Urinary bladder (tissue), 4 donors: ENCODE results near the gene LRIG2. TPM values are rescaled to one million over a fixed set of nuclear protein-coding genes. Genes with fewer than 3 reads are reported as not detected.
"Not testable (repeated sequence)": the region's sequence is repeated elsewhere in the genome, so short reads cannot be mapped to it uniquely, and the experiment has no call there.

Experiments
- DNase-seq: peaks from one replicate; pipeline ENCODE4 v3.0.0-alpha.2; 2015; ENCODE audit errors: extremely low spot score
- H3K27ac ChIP-seq: one replicate; pipeline ENCODE4 v1.5.1; 2013; ENCODE audit warnings: low read depth, mild to moderate bottlenecking, moderate library complexity
- H3K36me3 ChIP-seq: one replicate; pipeline ENCODE4 v1.6.1; 2013; ENCODE audit warnings: mild to moderate bottlenecking, moderate library complexity; ENCODE audit not compliant: insufficient read depth
- H3K4me1 ChIP-seq: one replicate; pipeline ENCODE4 v1.6.1; 2013; ENCODE audit warnings: mild to moderate bottlenecking, moderate library complexity; ENCODE audit not compliant: insufficient read depth
- H3K4me3 ChIP-seq: one replicate; pipeline ENCODE4 v1.5.1; 2013; ENCODE audit warnings: low read depth, low read length
- WGBS: extraction: QIAGEN DNeasy Blood & Tissue Kit; methylation state at CpG from one replicate; pipeline ENCODE4 v1.1.7; 2013; 5-methylcytosine and 5-hydroxymethylcytosine counted together
- polyA plus RNA-seq: library from polyadenylated mRNA; stranded (reverse); fragments of 200-250 nt; gene quantifications from one replicate; pipeline ENCODE4 v1.2.3, GENCODE V29; 2013
- total RNA-seq: library from RNA; depleted of rRNA; stranded (reverse); fragments of >200 nt; gene quantifications from one replicate; pipeline ENCODE4 v1.2.3, GENCODE V29; 2014
- donor health status: healthy with polysubstance abuse.
- donor health status: healthy.

LRIG2 gene
- total and polyA plus RNA-seq, 2 donors, result 4.5 to 49.7 TPM

DNA sequence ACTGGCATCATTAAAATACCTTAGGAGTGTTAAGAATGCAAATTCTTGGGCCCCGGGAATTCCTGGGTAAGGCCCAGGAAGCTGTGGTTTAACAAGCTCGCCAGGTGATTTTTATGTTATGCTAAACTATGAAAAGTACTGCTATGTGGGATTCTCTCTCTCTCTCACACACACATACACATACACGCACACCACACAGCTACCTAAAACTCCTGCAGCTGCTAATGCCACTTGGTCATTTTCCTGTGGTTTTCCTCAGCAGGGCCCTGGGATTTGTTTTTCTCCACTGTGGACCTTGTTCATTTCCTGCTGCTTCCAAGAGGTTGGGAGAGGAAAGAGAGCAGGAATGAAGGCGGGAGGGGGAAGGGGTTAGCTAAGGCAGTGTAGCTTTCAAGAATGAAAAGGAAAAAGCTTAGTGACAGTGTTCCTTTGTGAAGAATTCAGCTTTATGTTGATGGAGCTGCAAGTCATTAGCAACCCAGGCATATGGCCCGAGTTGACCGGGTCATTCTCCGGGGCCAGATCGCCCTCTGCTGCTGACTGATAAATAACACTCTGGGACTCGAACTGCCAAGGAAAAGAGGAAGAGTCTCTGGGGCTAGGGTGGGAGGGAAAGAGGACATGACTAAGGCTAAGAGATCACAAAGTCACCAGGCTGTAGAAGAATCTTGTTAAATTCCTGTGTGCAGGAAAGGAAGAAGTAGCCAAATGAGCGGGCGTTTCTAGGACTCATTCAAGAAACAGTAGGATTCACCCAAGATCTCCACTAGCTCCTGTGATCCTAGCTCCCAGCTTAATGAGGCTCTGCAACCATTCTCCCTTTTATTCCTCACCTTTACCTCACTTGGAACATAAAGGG, 30.5 kb upstream of the LRIG2 start:
- Histone ChIP-seq H3K27ac (no peak overlapping the region), H3K36me3 (no peaks in the 10 kb centered on the region)
- 19% methylated on average over 11 of the region's 11 CpGs for WGBS

DNA sequence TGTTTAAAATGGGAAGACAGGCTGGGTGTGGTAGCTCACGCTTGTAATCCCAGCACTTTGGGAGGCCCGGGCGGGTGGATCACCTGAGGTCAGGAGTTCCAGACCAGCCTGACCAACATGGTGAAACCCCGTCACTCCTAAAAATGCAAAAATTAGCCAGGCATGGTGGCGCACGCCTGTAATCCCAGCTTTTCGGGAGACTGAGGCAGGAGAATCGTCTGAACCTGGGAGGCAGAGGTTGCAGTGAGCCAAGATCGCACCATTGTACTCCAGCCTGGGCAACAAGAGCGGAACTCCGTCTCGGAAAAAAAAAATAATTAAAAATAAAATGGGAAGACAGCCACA, 29.9 kb upstream of the LRIG2 start:
- WGBS, result 73% methylated on average over 12 of the region's 12 CpGs
- H3K27ac ChIP-seq, result not testable (repeated sequence)

More for the DNA sequence above, 30.5 kb upstream of the LRIG2 start:
- no peak overlapping the region for H3K4me3 ChIP-seq
- H3K4me1 ChIP-seq, result no peaks in the 10 kb centered on the region
- peak; percentile 58 for DNase-seq

DNA sequence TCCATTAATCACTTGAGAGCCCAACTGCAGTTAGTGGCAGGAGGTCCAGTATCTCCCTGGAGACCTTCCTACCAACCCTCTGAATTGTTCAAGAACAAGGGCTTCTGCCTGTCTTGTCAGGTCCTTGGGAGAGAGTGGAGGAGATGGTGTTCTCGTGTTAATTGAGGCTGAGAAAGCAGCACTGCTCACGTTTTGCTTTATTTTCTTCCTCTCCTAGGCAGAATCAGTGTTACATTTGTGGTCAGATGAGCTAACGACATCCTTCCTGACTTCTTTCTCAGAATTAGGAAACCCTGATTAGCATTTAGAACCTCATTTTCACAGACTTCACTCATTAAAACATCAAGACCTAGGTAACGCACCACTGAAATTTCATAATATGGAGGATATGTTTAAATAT, 26.4 kb upstream of the LRIG2 start:
- Histone ChIP-seq H3K4me1 (no peaks in the 10 kb centered on the region), H3K27ac (no peak overlapping the region), H3K36me3 (no peaks in the 10 kb centered on the region), H3K4me3 (no peak overlapping the region)
- DNase-seq, result no peak
- WGBS, result 77% methylated on average over 4 of the region's 4 CpGs

More for the DNA sequence above, 29.9 kb upstream of the LRIG2 start:
- H3K4me1 ChIP-seq, H3K36me3 ChIP-seq, H3K4me3 ChIP-seq, DNase-seq: not testable (repeated sequence)

DNA sequence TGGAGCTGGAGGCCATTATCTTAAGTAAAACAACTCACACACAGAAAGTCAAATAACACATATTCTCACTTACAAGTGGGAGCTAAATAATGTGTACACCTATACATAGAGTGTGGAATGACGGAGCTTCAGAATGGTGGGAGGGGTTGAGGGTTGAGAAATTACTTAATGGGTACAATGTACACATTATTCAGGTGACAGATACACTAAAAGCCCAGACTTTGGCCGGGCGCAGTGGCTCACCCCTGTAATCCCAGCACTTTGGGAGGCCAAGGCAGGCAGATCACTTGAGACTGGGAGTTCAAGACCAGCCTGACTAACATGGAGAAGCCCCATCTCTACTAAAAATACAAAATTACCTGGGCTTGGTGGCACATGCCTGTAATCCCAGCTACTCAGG, 24.9 kb upstream of the LRIG2 start:
- WGBS, result 87% methylated on average over 3 of the region's 3 CpGs
- no peak for DNase-seq

DNA sequence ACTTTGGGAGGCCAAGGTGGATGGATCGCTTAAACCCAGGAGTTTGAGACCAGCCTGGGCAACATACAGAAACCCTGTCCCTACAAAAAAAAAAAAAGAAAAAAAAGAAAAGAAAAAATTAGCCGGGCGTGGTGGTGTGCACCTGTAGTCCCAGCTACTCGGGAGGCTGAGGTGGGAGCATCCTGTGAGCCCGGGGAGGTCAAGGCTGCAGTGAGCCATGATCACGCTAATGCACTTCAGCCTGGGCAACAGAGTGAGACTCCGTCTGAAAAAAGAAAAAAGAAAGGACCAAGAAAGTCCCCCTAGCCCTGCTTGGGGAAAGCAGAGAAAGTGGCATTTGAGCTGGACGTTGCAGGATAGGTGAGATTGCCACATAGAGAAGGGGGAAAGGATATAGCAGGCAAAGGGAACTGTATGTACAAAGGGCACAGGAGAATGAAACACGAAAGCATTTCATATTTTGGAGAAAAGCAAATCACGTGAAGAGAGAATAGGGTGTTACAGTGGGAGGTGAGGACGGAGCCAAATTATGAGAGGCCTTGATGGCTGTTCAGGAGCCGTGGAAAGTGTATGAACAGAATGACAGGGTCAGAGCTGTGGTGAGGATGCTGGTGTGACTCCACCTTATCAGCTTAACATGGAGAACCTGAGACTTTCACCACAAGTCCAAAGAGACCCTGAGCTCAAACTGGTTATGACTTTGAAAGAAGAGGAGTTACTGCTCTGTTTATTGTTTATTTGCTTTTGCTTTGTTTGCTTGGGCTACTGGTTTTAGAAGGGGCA, 19.5 kb upstream of the LRIG2 start:
- WGBS, result 86% methylated on average over 12 of the region's 12 CpGs
- H3K27ac ChIP-seq, result no peak overlapping the region
- no peak overlapping the region for H3K4me3 ChIP-seq
- no peaks in the 10 kb centered on the region for H3K36me3 ChIP-seq
- DNase-seq, result no peak
- no peaks in the 10 kb centered on the region for H3K4me1 ChIP-seq

More for the DNA sequence above, 24.9 kb upstream of the LRIG2 start:
- Histone ChIP-seq H3K27ac (no peak overlapping the region), H3K36me3 (no peaks in the 10 kb centered on the region), H3K4me3 (no peak overlapping the region), H3K4me1 (no peaks in the 10 kb centered on the region)

DNA sequence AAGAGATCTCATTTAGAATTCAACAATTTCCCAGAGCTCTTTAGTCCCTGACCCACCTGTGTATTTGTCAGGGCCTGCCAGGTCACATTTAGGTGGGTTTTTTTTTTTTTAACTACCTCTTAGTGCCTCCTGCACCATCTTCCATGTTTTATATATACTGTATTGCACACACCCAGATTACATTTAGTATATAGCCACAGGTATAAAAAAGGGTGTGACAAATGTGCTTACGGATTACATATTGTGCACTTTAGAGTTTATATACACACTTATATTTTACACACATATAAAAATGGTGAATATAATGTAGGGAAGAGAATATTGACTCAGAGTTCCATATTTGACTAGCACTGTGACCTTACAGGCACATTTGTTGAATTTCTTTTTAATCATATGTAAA, 17.4 kb upstream of the LRIG2 start:
- Histone ChIP-seq H3K4me1 (no peaks in the 10 kb centered on the region), H3K27ac (no peak overlapping the region), H3K36me3 (no peaks in the 10 kb centered on the region), H3K4me3 (no peak overlapping the region)
- DNase-seq, result no peak
- 96% methylated on average over 1 of the region's 1 CpG for WGBS

DNA sequence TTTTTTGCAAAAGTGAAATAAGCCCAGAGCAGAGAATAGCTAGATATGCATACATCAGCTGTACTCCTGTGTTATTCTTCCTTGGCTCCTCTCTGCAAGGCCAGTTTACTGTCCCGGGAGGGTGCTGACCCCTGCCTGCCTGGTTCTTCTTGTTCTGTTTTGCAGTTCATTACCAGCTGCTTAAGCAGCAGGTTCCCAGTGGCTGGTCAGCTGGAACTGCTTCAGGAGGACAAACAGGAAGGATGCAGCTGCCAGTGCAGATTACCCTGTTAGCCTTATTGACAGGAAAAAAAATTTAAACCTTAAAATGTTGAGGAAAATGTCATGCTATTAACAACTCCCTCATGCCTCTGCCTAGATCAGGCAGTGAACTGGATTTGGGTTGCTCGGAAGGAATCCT, 16.0 kb upstream of the LRIG2 start:
- no peak for DNase-seq
- Histone ChIP-seq H3K4me3 (no peak overlapping the region), H3K36me3 (no peaks in the 10 kb centered on the region), H3K4me1 (no peaks in the 10 kb centered on the region), H3K27ac (no peak overlapping the region)
- WGBS, result 42% methylated on average over 2 of the region's 2 CpGs

DNA sequence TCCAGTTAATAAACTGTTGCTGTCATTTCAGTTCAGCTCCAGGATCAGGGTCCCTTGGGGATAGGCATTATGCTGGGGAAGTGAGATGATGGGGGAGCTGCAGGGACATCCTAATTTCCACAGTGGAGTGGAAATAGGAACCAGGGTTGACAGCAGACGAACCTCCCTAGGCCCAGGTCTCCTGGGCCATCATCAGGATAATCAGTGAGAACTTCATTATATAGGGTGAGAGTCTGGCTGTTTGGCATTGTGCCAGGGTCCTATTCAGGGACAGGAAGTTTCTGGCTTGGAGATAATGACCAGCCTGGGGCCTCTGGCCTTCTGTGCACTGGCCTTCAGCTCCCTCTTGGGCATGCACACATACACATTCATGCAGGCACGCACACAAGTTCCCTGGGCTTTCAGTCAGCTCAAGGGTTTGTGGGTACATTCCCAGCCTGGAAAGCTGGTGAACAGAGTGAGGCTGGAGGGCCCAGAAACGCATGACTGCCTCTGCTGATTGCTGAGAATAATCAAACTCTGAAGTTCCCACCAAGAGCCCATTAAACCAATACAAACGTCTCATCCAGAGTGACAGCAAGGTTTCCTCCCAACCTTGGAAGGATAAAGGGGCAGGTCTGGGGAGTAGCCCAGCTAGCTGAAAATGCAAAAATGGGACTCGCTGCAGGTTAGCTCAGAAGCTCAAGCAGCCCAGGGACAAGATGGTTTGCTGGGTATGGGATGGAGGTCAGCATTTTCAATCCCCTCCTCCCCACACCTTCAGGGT, 13.9 kb upstream of the LRIG2 start:
- WGBS, result 65% methylated on average over 5 of the region's 5 CpGs
- H3K27ac ChIP-seq, result no peak overlapping the region
- H3K4me3 ChIP-seq, result no peak overlapping the region
- DNase-seq, result no peak
- no peaks in the 10 kb centered on the region for H3K36me3 ChIP-seq
- H3K4me1 ChIP-seq, result no peaks in the 10 kb centered on the region

DNA sequence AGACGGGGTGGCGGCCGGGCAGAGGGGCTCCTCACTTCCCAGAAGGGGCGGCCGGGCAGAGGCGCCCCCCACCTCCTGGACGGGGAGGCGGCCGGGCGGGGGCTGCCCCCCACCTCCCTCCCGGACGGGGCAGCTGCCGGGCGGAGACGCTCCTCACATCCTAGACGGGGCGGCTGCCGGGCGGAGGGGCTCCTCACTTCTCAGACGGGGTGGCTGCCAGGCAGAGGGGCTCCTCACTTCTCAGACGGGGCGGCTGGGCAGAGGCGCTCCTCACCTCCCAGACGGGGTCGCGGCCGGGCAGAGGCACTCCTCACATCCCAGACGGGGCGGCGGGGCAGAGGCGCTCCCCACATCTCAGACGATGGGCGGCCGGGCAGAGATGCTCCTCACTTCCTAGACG, 9.5 kb upstream of the LRIG2 start:
- H3K27ac ChIP-seq, H3K4me1 ChIP-seq, H3K4me3 ChIP-seq, H3K36me3 ChIP-seq, DNase-seq: not testable (repeated sequence)
- 97% methylated on average over 32 of the region's 35 CpGs for WGBS

DNA sequence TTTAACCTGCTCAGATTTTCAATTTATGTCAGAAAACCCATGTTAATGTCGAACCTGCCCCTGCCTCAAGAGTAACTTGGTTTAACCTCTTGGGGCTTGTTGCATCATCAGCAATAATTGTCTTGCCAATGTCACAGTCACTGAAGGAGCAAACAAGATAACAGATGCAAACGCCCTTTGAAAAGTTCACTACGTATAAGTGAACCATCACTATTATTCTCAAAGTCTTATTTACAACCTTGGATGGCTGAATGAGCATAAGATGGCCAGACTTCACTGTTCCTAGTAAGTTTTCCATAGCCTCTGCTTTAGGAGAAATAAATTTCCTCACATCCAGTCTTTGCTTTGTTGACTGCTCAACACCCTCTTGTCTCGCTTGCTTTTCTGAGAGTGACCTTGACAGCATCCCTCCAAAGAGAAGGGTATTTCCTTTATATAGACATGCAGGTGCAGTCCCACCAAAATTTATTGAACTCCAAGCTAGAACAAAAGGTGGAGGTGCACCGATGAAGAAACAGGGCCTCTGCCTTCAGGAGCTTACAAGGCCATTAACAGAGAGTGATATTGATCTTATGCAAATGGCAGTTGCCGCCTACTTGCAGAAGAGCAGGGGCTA, 749 bp upstream of the LRIG2 start:
- WGBS, result 45% methylated on average over 6 of the region's 6 CpGs
- no peak for DNase-seq
- H3K36me3 ChIP-seq, result peaks cover 1% of the 10 kb centered on the region
- H3K4me3 ChIP-seq, result peak overlapping the region; percentile 32
- no peaks in the 10 kb centered on the region for H3K4me1 ChIP-seq
- H3K27ac ChIP-seq, result no peak overlapping the region

DNA sequence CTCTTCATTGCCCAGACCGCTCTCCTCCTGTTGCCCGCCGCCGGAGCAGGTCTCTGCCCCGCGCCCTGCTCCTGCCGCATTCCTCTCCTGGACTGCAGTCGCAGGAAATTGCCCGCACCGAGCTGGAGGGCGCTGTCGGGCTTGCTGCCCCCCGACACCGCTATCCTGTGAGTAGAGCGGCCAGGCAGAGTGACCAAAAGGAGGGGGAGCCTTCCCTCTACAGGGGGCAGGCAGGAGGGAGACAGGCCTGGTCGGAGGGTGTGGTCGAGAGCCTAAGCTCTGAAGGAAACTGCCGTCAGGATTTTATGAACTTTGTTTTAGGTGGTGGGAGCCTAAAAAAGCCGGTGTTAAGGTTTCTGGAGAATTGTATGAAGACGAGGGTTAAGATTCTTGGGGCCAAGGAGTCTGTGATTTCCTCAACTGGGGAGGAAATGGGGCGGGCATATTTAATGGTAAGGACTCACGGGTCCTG, 517 bp downstream of the LRIG2 start:
- WGBS, result under 1% methylated on average over 22 of the region's 22 CpGs
- Histone ChIP-seq H3K4me3 (peak overlapping the region; percentile 85), H3K36me3 (peaks cover 1% of the 10 kb centered on the region), H3K27ac (peak overlapping the region; percentile 88), H3K4me1 (no peaks in the 10 kb centered on the region)
- DNase-seq, result no peak

DNA sequence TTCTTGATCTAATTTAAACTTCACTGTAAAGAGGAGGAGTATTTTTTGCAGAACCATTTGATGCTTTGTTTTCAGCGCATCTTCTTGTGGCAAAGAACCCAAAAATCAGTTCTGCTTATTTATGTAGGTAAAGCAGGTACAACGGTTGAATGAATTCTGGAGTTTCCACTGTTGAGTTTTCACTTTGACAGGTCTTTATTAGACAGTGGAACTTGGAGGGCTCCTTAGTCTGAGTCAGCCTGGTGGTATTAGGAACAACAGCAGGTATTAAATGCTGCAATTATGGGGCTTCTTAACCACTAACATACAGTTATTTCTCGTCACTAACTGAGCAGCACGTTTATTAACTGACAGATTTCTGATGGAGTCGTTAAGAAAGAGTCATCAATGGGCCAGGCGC, 1.2 kb downstream of the LRIG2 start:
- DNase-seq, result no peak
- 63% methylated on average over 6 of the region's 6 CpGs for WGBS
- H3K27ac ChIP-seq, result no peak overlapping the region
- H3K4me1 ChIP-seq, result no peaks in the 10 kb centered on the region
- H3K36me3 ChIP-seq, result peaks cover 1% of the 10 kb centered on the region
- H3K4me3 ChIP-seq, result peak overlapping the region; percentile 85

DNA sequence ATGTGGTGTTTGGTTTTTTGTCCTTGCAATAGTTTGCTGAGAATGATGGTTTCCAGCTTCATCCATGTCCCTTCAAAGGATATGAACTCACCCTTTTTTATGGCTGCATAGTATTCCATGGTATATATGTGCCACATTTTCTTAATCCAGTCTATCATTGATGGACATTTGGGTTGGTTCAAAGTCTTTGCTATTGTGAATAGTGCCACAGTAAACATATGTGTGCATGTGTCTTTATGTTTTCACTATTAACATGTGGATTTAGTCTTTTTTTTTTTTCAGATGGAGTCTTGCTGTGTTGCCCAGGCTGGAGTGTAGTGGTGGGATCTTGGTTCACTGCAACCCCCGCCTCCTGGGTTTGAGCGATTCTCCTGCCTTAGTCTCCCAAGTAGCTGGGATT, 5.0 kb downstream of the LRIG2 start:
- H3K4me1 ChIP-seq, H3K27ac ChIP-seq, H3K36me3 ChIP-seq, H3K4me3 ChIP-seq, DNase-seq: not testable (repeated sequence)
- WGBS, result 99% methylated on average over 2 of the region's 2 CpGs
